Coronary artery (tissue), 2 donors: ENCODE results near the gene SOX11.
A peak's percentile ranks its signal among the peaks of the same experiment; 100 is the strongest.
"Not testable (repeated sequence)": the region's sequence is repeated elsewhere in the genome, so short reads cannot be mapped to it uniquely, and the experiment has no call there.

Source experiments
- DNase-seq: peaks from one replicate; pipeline ENCODE4 v3.0.0-alpha.2; 2017; ENCODE audit warnings: low spot score
- H3K27ac ChIP-seq, 2 donors: fragments of 200-600 bp; sonication (generic); one replicate each; pipeline ENCODE4 v1.5.1; 2016 to 2019
- H3K4me3 ChIP-seq: fragments of 200-600 bp; sonication (generic); 2 replicates; pipeline ENCODE4 v1.5.1; 2016; ENCODE audit warnings: mild to moderate bottlenecking, moderate library complexity
- CTCF ChIP-seq: fragments of 200-600 bp; sonication (generic); IDR thresholded peaks from one replicate; pipeline ENCODE4 v1.5.1; 2019; ENCODE audit warnings: antibody characterized with exemption

SOX11 gene

GRCh38 chr2:5691985-5692529 lies at the start of gene SOX11:
Gene SOX11, plus strand, starts transcription at chr2:5692384. Its CDS starts 338 bp downstream, at chr2:5692722.
- TF ChIP-seq CTCF: no peak
- Histone ChIP-seq H3K27ac (no peak within 1 kb of the TSS), H3K4me3 (peak within 1 kb of the TSS; percentile 57)
- no peak for DNase-seq

- H3K4me3 ChIP-seq, DNase-seq, H3K27ac ChIP-seq: not testable (repeated sequence)
These were observed 39.5 kb upstream of the SOX11 start for GRCh38 chr2:5652734-5653133.

GRCh38 chr2:5653756-5654155 lies 38.4 kb upstream of the SOX11 start:
- H3K27ac ChIP-seq, DNase-seq: not testable (repeated sequence)

GRCh38 chr2:5657231-5657630 lies 35.0 kb upstream of the SOX11 start:
- no peak for DNase-seq
- TF ChIP-seq CTCF: no peak
- H3K4me3 ChIP-seq: no peak overlapping the region
- no peak overlapping the region for H3K27ac ChIP-seq

More at GRCh38 chr2:5653756-5654155, 38.4 kb upstream of the SOX11 start:
- not testable (repeated sequence) for H3K4me3 ChIP-seq

GRCh38 chr2:5660591-5660990 lies 31.6 kb upstream of the SOX11 start:
- Histone ChIP-seq H3K27ac (no peak overlapping the region), H3K4me3 (no peak overlapping the region)
- DNase-seq: no peak
- no peak for TF ChIP-seq CTCF

- no peak for TF ChIP-seq CTCF
- no peak for DNase-seq
- H3K27ac ChIP-seq: no peak overlapping the region
- no peak overlapping the region for H3K4me3 ChIP-seq
These were observed 30.8 kb upstream of the SOX11 start for GRCh38 chr2:5661362-5661761.

- H3K4me3 ChIP-seq: no peak overlapping the region
- no peak for DNase-seq
- no peak for TF ChIP-seq CTCF
- H3K27ac ChIP-seq: no peak overlapping the region
These were observed 27.9 kb upstream of the SOX11 start for GRCh38 chr2:5664278-5664681.

GRCh38 chr2:5665066-5665465 lies 27.1 kb upstream of the SOX11 start:
- no peak for TF ChIP-seq CTCF
- no peak for DNase-seq
- no peak overlapping the region for H3K27ac ChIP-seq

More at GRCh38 chr2:5665066-5665465, 27.1 kb upstream of the SOX11 start:
- H3K4me3 ChIP-seq: no peak overlapping the region
